GM19240 (cell line): ENCODE measurements around the gene MN1.

Experiments
- DNase-seq: peaks from one replicate; pipeline ENCODE4 v3.0.0; 2011; ENCODE audit warnings: low spot score; ENCODE audit not compliant: insufficient read length

The MN1 gene

DNA sequence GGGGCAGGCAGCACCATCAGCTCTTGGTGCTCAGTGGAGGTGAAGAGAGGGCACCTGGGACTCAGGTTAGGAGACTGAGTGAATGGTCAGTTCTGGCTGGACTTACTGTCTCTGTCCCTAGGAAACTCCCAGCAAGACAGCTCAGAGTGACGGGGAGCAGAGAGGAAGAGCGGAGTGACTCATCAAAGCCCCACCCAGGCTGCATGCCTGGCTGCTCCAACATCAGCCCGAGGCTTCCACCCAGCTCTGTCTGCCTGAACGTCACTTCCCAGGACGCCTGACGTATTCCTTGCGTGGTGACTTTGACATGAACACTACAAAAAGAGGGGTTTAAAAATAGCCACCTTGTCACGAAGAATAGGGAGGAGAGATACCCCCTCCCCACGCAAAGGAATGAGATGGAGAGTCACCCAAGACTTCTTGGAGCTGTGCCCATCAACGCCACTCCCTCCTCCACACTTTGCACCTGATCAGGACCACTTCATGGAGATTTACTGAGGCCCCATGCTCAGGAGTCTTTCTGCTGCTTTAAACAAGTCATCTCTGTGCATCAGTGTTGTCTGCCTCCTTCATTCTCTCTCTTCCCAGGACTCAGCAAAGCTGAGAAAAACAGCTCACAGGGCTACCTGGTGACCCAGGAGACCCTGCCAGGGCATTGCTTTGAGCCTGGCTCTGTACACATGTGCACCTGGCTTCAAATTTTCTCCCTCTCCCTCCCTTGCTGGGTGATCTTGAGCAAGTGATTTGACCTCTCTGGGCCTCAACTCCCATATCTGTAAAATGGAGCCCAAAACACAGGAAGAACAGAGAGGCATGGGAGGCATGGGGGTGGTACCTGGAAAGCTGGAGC is 83.1 kb downstream of the MN1 start:
- no peak for DNase-seq

GRCh38 chr22:27717094-27717493 is 84.5 kb downstream of the MN1 start:
- no peak for DNase-seq

DNA sequence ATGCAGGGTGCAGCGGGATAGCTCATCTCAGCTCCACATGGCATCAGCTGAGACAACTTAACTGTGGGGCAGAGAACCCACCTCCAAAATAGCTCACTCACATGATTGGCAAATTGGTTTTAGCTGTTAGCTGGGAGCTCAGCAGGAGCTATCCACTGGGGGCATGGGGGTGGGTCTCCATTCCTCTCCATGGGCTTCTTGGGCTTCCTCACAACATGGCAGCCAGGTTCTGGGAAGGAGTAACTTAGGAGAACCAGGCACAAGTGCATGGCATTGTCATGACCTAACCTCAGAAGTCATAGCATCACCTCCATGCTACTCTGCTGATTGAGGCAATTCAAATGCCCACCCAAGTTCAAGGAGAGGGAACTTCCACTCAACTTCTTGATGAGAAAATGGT is 85.5 kb downstream of the MN1 start:
- DNase-seq, result no peak

DNA sequence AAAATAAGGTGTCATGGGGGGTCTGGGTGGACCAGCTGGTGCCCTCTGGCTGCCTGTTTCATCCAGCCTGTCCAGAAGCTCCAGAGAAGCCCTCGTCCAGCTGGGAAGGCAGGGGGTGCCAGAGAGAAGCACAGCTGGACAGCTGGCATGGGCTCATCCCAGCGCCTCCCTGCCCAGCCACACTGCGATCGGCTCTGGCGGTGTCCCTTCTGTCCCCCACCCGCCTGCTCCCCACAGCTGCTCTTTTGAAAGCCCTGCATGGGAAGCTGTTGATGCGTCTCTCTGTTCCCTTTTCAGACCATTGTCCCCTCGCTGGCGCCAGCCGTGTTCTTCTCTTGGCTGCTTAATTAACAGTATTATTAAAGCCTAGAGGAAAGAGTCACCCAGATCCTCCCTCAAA is 86.5 kb downstream of the MN1 start:
- DNase-seq, result no peak

- no peak for DNase-seq
Observed at GRCh38 chr22:27714068-27714467, 87.5 kb downstream of the MN1 start.

DNA sequence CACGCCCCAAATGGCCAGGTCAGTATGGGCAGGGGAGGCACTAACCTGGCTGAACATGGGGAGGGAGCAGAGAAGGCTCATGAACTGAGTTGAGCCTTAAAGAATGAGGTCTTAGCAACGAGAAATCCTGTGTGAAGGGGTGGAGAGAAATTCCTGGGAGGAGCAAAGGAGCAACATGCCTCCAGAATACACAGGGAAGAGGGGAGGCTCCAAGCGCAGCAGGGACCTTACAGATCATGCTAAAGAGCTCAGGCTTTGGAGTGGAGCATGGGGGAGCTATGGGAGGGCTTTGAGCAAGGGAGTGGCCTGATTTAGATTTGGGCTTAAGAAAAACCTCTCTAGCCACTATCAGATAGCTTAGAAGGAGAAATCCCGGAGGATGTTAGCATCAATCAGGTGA is 88.1 kb downstream of the MN1 start:
- DNase-seq, result no peak

GRCh38 chr22:27711756-27712155 is 89.8 kb downstream of the MN1 start:
- no peak for DNase-seq

DNA sequence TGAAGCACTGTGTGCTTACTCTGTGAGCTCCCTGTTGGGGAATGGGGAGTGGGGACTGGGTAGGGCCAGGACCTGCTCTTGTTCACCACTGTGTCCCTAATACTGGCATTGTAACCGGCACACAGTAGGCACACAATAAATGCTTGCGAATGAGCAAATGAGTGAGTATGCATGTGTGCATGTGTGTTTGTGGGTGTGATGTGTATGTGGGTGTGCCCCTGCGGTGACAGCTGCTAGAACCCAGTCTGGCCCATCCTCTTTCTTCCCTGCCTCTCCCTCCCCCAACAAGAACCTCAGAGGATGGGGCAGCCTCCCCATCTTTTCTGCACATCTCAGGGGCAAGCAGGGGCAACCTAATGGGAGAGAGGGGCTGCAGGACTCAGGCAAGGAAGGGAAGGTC is 90.5 kb downstream of the MN1 start:
- no peak for DNase-seq

DNA sequence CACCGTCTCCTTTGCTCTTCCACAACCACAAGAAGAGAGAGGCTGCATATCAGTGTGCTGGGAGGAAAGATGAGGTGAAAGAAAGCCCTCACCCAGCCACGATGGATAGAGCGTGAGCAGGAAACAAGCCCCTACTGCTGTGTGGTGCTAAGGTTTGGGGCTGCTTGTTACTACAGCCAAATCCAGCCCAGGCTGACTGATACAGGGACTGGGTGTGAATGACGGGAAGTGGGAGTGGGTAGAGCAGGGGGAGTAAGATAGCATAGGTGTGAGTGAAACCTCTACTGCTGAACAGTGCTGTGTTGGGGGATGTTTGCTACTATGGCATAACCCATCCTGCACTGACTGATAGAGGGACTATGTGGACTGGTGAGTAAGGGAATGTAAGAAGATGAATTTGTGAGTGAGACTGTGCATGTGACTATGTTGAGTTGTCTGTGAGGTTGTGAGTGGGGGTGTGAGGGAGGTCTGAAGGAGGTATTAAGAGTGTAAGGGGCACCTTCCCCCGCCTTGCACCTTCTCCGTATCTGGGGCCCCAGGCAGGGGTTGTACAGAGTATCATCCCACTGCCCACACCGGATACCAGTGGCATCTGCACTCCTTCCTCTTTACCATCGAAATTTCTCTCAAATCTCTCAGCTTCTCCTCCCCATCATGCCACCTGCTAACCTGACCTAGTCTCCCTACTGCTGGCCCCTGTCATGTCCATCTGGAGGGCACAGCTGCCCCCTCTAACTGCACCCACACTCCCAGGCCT is 91.5 kb downstream of the MN1 start:
- no peak for DNase-seq

GRCh38 chr22:27706489-27706888 is 95.1 kb downstream of the MN1 start:
- DNase-seq, result no peak

GRCh38 chr22:27705408-27706080 is 96.0 kb downstream of the MN1 start:
- no peak for DNase-seq

DNA sequence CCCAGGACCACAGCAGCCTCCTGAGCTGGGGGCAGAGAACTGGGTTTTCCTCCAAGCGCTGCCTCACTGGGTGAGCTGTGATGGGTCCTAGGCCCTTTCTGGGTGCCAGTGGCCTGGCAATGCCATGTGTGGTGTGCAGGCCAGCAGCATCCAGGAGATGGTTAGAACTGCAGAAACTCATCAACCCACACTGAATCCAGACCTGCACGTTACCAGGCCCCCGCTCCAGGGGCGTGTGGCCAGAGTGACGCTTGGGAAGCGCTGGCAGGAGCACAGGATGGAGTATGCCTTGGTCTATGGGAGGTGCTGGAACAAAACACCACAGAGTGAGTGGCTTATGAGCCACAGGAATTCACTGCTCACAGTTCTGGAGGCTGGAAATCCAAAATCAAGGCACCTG is 97.0 kb downstream of the MN1 start:
- no peak for DNase-seq

DNA sequence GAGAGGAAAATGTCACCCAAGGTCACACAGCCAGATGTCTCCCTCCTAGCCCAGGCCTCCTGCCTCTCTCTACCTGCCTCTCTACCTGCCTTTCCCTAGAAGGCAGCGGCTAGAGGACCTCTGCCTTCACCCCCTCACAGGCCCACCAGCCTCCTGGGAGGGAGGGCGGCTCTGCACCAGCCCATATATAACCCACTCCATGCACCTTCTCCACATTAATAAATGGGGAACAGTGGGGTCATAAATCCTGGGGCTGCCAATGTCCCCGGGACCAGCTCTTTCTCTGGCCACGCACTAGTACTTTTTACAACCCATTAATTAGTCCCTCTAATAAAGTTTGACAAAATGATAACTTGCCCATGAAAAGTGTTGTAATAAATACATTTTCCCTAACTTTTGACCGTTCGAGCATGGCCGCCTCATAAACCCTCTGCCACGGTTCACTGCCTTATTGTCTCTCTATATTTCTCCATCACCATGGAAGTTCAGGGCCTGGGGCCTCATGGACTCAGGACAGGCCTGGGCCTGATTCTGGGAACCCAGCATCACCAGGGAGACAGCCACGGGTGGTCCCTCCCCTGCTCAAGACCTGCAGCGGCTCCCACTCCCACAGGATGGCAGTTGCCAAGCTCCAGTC is 102.1 kb downstream of the MN1 start:
- no peak for DNase-seq

- no peak for DNase-seq
Observed at GRCh38 chr22:27698813-27699212, 102.7 kb downstream of the MN1 start.
